ENCODE data around the gene PCDH11X.
"Not testable (repeated sequence)": the region's sequence is repeated elsewhere in the genome, so short reads cannot be mapped to it uniquely, and the experiment has no call there.

Gene PCDH11X, protein sequence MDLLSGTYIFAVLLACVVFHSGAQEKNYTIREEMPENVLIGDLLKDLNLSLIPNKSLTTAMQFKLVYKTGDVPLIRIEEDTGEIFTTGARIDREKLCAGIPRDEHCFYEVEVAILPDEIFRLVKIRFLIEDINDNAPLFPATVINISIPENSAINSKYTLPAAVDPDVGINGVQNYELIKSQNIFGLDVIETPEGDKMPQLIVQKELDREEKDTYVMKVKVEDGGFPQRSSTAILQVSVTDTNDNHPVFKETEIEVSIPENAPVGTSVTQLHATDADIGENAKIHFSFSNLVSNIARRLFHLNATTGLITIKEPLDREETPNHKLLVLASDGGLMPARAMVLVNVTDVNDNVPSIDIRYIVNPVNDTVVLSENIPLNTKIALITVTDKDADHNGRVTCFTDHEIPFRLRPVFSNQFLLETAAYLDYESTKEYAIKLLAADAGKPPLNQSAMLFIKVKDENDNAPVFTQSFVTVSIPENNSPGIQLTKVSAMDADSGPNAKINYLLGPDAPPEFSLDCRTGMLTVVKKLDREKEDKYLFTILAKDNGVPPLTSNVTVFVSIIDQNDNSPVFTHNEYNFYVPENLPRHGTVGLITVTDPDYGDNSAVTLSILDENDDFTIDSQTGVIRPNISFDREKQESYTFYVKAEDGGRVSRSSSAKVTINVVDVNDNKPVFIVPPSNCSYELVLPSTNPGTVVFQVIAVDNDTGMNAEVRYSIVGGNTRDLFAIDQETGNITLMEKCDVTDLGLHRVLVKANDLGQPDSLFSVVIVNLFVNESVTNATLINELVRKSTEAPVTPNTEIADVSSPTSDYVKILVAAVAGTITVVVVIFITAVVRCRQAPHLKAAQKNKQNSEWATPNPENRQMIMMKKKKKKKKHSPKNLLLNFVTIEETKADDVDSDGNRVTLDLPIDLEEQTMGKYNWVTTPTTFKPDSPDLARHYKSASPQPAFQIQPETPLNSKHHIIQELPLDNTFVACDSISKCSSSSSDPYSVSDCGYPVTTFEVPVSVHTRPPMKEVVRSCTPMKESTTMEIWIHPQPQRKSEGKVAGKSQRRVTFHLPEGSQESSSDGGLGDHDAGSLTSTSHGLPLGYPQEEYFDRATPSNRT (N-terminal part only)

DNA sequence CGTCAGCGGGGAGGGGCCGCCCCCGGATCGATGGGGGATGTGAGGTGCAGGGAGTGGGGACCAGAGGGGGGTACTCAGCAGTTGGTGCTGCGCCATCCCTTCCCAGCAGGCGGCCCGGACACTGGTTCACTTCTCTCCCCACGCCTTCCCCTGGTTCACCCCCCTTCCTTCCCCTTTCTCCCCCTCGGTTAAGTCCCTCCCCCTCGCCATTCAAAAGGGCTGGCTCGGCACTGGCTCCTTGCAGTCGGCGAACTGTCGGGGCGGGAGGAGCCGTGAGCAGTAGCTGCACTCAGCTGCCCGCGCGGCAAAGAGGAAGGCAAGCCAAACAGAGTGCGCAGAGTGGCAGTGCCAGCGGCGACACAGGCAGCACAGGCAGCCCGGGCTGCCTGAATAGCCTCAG lies at the start of gene PCDH11X:
Gene PCDH11X, plus strand, starts transcription at position 241 of the 400 bp plus-strand sequence. CDS start 56,130 bp downstream, outside the sequence.
- peak in 1 of 2 donors; percentile 4 for DNase-seq

DNA sequence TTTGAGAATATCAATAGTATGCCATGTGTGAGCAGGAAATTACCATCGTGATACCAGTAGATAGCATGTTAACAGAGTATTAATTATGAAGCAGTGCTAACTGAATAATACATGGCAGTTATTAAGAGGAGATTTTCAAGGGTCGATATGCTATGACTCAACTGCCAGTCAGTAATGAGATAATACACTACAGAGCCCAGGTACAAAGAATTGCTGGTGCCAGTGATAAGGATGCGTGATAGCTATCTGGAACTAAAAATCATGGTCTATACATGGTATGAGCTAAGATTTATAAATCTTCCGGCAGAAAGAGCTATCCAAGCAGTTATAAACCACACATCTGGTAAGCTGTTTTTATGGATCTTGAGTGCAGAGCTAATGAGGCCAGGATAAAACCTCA lies 31.7 kb upstream of the PCDH11X start:
- not testable (repeated sequence) for DNase-seq

DNA sequence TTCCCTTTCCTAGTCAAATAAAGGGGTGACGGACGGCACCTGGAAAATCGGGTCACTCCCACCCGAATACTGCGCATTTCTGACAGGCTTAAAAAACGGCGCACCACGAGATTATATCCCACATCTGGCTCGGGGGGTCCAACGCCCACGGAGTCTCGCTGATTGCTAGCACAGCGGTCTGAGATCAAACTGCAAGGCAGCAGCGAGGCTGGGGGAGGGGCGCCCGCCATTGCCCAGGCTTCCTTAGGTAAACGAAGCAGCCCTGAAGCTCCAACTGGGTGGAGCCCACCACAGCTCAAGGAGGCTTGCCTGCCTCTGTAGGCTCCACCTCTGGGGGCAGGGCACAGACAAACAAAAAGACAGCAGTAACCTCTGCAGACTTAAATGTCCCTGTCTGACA lies 26.2 kb upstream of the PCDH11X start:
- not testable (repeated sequence) for DNase-seq

DNA sequence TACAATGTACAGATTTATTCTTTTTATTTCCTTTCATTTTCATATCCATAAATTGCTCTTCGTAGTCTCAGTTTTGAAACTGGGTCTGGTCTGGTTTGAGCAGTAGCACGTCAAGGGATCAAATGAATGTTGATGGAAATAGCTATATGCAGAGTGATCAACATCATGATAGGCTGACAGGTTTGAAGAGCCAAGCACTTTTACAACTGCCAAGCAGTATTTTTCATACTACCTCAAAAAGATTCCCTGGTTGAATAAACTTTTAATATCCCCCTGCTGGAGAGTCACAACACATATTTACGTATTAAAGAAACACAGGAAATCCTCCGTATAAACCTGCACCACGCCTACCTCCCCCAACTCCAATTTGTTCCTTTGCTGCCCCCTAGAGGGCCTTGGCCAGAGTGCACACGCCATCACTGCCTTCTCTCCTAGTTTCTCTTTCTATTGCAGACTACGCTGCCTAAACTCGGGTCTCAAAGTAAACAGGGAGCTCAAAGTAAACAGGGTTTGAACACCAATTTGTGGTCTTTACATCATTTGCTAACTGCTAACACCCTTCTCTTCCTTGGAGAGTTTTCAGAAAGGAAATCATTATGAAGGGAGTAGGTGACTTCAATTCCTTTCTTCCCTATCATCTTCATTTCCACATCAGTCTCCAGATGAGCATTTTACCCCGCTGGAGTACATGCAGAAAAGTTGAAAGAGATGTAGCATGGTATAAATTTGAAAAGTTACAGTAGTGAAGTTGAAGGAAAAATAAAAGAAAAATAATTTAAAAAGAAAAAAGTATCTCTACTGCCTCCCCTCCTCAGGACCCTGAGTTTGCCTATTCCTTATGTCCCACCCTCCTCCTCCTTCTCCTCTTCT lies 8.3 kb upstream of the PCDH11X start:
- peak in 1 of 2 donors; percentile 9 for DNase-seq

DNA sequence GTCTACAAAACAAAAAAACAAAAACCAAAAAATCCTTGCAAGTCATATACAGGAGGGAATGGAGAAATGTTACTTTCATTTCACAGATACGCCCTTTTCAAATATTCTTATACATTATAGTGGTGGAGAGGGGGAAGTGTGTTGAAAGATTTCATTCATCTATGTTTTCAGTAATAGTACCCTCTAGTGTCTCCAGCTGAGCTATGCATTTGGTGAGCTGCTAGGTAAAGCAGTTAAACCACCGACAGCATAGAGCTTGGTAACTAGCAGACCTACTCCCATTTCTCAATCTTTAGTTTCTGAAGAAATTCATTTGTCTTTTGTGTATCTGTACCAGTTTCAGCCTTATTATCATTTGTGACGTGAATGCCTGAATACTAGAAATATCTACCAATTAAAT lies 5.2 kb upstream of the PCDH11X start:
- not testable (repeated sequence) for DNase-seq

DNA sequence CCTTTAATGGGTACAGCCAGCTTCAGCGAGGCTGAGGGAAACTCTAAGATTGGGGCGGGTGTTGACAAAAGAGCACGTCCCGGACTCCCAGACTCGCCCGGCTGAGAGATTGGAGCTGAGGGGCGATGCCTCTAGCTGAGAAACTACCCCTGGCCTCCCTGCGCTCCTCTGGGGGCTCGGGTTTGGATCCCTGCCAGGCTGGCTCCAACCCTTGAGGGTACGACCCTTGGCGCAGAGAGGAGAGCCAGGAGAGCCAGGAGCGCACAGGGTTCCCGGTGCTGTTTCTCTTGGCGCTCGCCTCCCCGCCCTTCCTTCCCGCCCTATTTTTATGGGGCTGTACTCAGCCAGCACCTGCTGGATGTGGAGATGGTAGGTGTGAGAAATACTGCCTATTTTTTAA lies 833 bp downstream of the PCDH11X start:
- not testable (repeated sequence) for DNase-seq

DNA sequence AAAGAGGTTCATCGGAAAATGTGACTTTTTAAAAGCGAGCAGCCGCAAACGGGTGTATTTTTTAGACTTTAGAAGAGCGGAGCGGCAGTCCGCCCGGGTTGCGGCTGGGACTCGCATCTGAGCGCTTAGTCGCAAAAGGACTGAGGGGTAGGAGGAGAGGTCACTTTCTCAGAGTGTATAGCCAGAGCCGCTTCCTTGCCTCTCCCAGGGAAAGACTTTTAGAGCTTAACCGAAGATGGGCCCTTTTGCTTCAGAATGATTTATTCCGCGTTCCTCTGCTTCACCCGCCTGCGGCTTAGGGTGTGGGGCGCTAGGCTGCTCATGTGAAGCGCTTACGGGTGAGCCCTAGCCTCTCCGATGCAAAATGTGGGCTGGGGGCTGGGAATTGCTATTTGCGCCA lies 1.5 kb downstream of the PCDH11X start:
- DNase-seq, result not testable (repeated sequence)

DNA sequence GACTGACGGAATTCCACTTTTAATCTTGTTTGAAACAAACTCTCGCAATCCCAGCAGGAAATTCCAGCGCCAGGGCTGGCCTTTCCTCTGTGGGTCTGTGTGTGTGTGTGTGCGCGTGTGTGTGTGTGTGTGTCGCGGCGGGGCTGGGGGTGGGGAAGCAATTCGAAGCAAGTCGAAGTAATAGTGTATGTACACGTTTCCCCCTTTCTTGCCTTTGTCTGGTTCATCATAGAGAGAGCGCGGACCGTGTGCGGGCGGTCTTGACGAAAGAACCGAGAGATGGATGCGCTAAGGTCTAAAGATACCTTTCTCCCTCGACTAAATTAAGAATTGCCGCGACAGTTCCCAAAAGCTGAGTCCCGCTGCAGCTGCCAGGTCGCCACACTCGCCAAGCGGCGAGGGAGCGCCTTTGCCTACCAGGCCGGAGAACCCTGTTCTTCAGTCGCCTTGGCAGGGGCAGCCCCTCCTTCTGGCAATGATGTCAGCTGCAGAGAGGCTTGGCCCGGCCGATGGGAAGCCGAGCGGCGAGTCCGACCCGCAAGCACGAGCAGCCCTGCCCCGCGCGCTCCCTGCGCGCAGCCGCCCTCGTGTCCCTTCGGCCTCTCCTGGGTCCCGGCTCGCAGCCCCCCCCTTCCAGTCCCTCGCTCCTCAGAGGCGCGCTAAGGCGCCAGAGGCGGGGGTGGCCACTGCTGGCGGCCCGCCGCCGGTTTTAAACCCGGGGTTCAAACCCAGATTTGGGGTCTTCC lies 2.6 kb downstream of the PCDH11X start:
- not testable (repeated sequence) for DNase-seq

DNA sequence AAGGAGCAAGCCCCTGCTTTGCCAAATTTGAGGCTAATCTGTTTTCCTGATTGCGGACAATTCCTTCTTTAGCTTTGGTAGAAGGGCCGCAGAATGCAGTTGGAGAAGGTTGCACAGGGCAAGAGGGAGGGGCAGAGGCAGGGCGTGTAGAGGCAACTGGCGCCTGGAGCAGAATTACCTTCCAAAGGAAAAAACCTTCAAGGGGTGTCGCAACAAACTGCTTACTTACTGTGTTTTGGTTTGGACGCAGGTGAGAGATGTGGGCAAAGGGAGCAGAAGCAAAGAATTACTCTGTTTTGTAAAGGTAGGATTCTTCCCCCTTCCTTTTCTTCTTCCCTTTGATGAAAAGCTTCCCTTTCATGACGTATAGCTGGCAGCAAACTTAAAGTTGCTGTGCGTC lies 3.6 kb downstream of the PCDH11X start:
- DNase-seq, result not testable (repeated sequence)

DNA sequence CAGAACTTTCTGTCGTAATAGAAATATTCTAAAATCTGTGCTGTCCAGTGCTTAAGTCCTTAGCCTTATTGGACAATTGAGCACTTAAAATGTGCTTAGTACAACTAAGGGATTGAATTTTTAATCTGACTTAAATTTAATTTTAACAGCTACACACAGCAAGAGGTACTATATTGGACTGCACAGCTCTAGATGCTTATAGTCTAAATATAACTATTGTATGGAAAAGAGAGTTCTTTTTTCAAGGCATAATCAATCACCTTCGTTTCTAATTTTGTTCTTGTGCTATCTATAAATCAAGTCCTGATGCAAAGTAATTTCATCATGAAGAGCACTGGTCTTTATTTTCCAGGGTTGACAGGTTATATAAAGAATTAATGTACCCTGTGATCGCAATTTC lies 38.4 kb downstream of the PCDH11X start:
- DNase-seq, result not testable (repeated sequence)

DNA sequence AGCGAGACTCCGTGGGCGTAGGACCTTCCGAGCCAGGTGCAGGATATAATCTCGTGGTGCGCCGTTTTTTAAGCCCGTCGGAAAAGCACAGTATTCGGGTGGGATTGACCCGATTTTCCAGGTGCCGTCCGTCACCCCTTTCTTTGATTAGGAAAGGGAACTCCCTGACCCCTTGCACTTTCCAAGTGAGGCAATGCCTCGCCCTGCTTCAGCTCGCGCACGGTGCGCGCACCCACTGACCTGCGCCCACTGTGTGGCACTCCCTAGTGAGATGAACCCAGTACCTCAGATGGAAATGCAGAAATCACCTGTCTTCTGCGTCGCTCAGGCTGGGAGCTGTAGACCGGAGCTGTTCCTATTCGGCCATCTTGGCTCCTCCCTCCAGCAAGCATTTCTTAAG lies 46.1 kb downstream of the PCDH11X start:
- not testable (repeated sequence) for DNase-seq
